IPS-15b (cell line): ENCODE data around the gene CYP4F2.
"Not testable (repeated sequence)": the region's sequence is repeated elsewhere in the genome, so short reads cannot be mapped to it uniquely, and the experiment has no call there.

ENCODE experiments used
- H3K27me3 ChIP-seq: one replicate; pipeline ENCODE4 v1.6.1; 2013; ENCODE audit warnings: low read length; ENCODE audit not compliant: control insufficient read depth, insufficient read depth
- H3K36me3 ChIP-seq: one replicate; pipeline ENCODE4 v1.6.1; 2013; ENCODE audit warnings: low read length; ENCODE audit not compliant: control insufficient read depth, insufficient read depth
- H3K4me1 ChIP-seq: one replicate; pipeline ENCODE4 v1.6.1; 2013; ENCODE audit warnings: mild to moderate bottlenecking, low read length; ENCODE audit not compliant: control insufficient read depth, insufficient read depth
- H3K4me3 ChIP-seq: one replicate; pipeline ENCODE4 v1.5.1; 2013; ENCODE audit warnings: low read depth, low read length
- H3K9ac ChIP-seq: one replicate; pipeline ENCODE4 v1.6.1; 2013; ENCODE audit warnings: low read depth, mild to moderate bottlenecking, low read length
- H3K9me3 ChIP-seq: one replicate; pipeline ENCODE4 v1.6.1; 2013; ENCODE audit warnings: mild to moderate bottlenecking, low read length; ENCODE audit not compliant: control insufficient read depth, insufficient read depth

CYP4F2 gene

GRCh38 chr19:15897026-15897737, 692 bp downstream of the CYP4F2 start:
- no peak overlapping the region for H3K9ac ChIP-seq
- no peaks in the 10 kb centered on the region for H3K9me3 ChIP-seq
- H3K27me3 ChIP-seq: peaks cover 11% of the 10 kb centered on the region
- H3K36me3 ChIP-seq: no peaks in the 10 kb centered on the region
- H3K4me3 ChIP-seq: no peak overlapping the region
- no peaks in the 10 kb centered on the region for H3K4me1 ChIP-seq

- H3K9me3 ChIP-seq: no peaks in the 10 kb centered on the region
- H3K4me1 ChIP-seq: no peaks in the 10 kb centered on the region
- no peaks in the 10 kb centered on the region for H3K36me3 ChIP-seq
- H3K4me3 ChIP-seq: no peak overlapping the region
- H3K27me3 ChIP-seq: peaks cover 8% of the 10 kb centered on the region
- H3K9ac ChIP-seq: no peak overlapping the region
These were observed 1.9 kb downstream of the CYP4F2 start for GRCh38 chr19:15895876-15896430.

GRCh38 chr19:15894359-15894758, 3.5 kb downstream of the CYP4F2 start:
- H3K27me3 ChIP-seq: peaks cover 2% of the 10 kb centered on the region
- no peak overlapping the region for H3K9ac ChIP-seq
- H3K4me1 ChIP-seq: no peaks in the 10 kb centered on the region
- H3K4me3 ChIP-seq: no peak overlapping the region
- no peaks in the 10 kb centered on the region for H3K36me3 ChIP-seq
- H3K9me3 ChIP-seq: no peaks in the 10 kb centered on the region

- Histone ChIP-seq H3K4me1 (no peaks in the 10 kb centered on the region), H3K36me3 (no peaks in the 10 kb centered on the region), H3K9ac (no peak overlapping the region), H3K4me3 (no peak overlapping the region), H3K9me3 (no peaks in the 10 kb centered on the region), H3K27me3 (peaks cover 2% of the 10 kb centered on the region)
These were observed 4.4 kb downstream of the CYP4F2 start for GRCh38 chr19:15893477-15893876.

DNA sequence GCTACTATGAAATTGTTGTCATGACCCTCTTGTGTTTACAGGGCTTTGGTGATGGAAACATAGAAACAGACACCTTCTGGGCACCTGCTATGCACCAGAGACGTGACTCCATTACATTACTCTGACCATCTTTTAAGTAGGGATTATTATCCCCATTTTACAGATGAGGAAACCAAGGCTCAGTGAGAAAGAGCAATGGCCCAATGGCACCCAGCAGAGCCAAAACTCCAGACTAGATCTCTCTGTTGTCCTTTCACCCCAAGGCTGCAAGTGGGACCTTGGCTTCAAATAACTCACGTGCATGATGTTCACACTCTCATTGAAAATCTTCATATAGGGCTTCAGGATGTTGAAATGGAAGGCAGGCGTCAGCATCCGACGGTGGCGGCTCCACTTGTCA, 5.9 kb downstream of the CYP4F2 start:
- Histone ChIP-seq H3K36me3 (no peaks in the 10 kb centered on the region), H3K27me3 (peaks cover 2% of the 10 kb centered on the region), H3K4me1 (no peaks in the 10 kb centered on the region), H3K9ac (no peak overlapping the region), H3K9me3 (no peaks in the 10 kb centered on the region), H3K4me3 (no peak overlapping the region)

DNA sequence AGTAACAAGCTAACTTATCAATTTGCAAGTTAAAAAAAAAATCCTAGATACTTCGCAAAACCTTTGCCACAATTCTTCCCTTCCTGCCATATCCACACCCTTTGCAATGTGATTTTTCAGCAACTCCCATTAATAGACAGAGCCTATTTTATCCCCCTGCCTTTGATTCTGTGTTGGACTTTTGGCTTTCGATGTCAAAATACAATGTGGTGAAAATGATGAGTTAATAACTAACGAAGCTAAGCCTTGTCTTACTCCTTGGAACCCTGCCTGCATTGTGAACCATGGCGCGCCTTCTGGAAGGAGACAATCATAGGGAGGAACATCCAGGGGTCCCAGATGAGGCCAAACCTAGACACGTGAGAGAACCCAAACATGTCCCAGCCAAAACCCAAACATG, 6.4 kb downstream of the CYP4F2 start:
- Histone ChIP-seq H3K4me1 (no peaks in the 10 kb centered on the region), H3K9ac (no peak overlapping the region), H3K27me3 (peaks cover 2% of the 10 kb centered on the region), H3K36me3 (no peaks in the 10 kb centered on the region), H3K4me3 (no peak overlapping the region), H3K9me3 (no peaks in the 10 kb centered on the region)

DNA sequence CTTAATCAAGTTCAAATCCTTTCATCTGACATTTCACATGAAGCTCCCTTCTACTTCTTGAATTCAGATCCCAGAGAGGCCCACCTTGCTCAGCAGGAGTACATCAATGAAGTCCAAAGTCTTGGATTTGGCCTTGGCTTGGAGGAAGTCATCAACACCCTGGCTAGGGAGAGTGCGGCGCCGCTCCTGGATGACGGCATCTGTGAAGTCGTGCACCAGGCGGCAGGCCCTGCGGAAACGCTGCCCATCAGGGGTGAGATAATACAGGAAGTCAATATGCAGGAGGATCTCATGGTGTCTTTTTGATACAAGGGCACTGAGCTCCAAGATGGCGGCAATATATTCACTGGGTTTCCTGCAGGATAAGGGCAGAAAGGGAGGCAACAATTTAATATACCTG, 8.5 kb downstream of the CYP4F2 start:
- H3K9me3 ChIP-seq, H3K36me3 ChIP-seq, H3K9ac ChIP-seq, H3K27me3 ChIP-seq, H3K4me3 ChIP-seq, H3K4me1 ChIP-seq: not testable (repeated sequence)

GRCh38 chr19:15885919-15886318, 12.0 kb downstream of the CYP4F2 start:
- H3K4me3 ChIP-seq: no peak overlapping the region
- H3K9ac ChIP-seq: no peak overlapping the region
- no peaks in the 10 kb centered on the region for H3K4me1 ChIP-seq
- no peaks in the 10 kb centered on the region for H3K36me3 ChIP-seq
- no peaks in the 10 kb centered on the region for H3K27me3 ChIP-seq
- no peaks in the 10 kb centered on the region for H3K9me3 ChIP-seq

DNA sequence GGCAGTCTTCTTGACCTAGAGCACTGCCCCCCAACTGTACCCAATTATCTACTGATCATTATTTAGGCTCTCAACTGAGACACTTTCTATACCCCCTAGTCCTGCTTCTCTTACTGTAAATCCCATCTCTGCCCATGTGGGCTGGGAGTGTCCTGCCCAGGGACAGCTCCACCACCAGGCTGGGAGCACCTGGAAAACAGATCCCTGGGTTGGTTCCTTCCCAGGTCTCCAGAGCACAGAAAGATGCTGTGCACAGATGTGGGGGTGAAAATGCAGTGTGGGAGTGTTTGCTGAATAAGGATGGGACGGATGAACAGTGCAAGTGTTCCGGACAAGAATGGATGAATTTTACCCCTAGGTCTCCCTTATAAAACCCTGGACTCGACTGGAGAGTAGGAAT, 12.7 kb downstream of the CYP4F2 start:
- no peaks in the 10 kb centered on the region for H3K27me3 ChIP-seq
- H3K4me1 ChIP-seq: no peaks in the 10 kb centered on the region
- H3K9me3 ChIP-seq: no peaks in the 10 kb centered on the region
- no peak overlapping the region for H3K4me3 ChIP-seq
- no peak overlapping the region for H3K9ac ChIP-seq
- no peaks in the 10 kb centered on the region for H3K36me3 ChIP-seq

GRCh38 chr19:15883329-15883728, 14.5 kb downstream of the CYP4F2 start:
- H3K36me3 ChIP-seq, H3K9me3 ChIP-seq, H3K9ac ChIP-seq: not testable (repeated sequence)

GRCh38 chr19:15874821-15875474, 22.9 kb downstream of the CYP4F2 start:
- Histone ChIP-seq H3K36me3 (no peaks in the 10 kb centered on the region), H3K9me3 (no peaks in the 10 kb centered on the region), H3K4me1 (peaks cover 4% of the 10 kb centered on the region), H3K27me3 (no peaks in the 10 kb centered on the region), H3K4me3 (no peak overlapping the region), H3K9ac (no peak overlapping the region)

More at GRCh38 chr19:15883329-15883728, 14.5 kb downstream of the CYP4F2 start:
- H3K27me3 ChIP-seq, H3K4me3 ChIP-seq, H3K4me1 ChIP-seq: not testable (repeated sequence)

GRCh38 chr19:15873771-15874170, 24.1 kb downstream of the CYP4F2 start:
- H3K9ac ChIP-seq, H3K27me3 ChIP-seq, H3K36me3 ChIP-seq, H3K4me1 ChIP-seq, H3K4me3 ChIP-seq, H3K9me3 ChIP-seq: not testable (repeated sequence)
